Measurements from ENCODE around the gene GPR142. TPM values are rescaled to one million over a fixed set of nuclear protein-coding genes. Genes with fewer than 3 reads are reported as not detected.

GPR142 gene
- total RNA-seq, 1 experiment from 2014 or later: not detected

DNA sequence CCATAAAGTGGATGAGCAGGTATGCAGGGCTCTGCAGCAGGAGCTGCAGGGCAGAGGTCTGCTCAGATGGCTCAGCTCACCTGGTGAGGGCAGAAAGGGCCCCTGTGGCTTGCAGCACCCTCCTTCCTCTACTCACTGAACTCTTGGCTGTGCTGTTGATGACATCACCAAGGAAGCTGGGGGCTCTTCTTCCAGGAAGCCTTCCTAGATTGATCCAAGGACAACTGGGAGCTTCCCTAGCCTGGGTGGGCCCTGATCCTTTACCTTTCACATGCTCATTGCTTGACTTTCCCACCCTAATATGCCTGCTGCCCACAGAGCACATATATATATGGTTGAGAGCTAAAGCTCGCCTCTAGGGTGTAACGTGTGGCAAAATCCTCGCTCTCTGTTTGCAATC, 38.8 kb upstream of the GPR142 start (continued):
- TF ChIP-seq, protein P1, sequence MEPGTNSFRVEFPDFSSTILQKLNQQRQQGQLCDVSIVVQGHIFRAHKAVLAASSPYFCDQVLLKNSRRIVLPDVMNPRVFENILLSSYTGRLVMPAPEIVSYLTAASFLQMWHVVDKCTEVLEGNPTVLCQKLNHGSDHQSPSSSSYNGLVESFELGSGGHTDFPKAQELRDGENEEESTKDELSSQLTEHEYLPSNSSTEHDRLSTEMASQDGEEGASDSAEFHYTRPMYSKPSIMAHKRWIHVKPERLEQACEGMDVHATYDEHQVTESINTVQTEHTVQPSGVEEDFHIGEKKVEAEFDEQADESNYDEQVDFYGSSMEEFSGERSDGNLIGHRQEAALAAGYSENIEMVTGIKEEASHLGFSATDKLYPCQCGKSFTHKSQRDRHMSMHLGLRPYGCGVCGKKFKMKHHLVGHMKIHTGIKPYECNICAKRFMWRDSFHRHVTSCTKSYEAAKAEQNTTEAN (CRISPR knock-in tag; IDR thresholded peaks at IDR 0.05): no peak
- TF ChIP-seq FOXJ3 (CRISPR knock-in tag; IDR thresholded peaks at IDR 0.05; ENCODE audit: borderline replicate concordance) (no peak), PRRX2 (CRISPR knock-in tag; IDR thresholded peaks at IDR 0.05) (no peak)
- TF ChIP-seq, protein P2, sequence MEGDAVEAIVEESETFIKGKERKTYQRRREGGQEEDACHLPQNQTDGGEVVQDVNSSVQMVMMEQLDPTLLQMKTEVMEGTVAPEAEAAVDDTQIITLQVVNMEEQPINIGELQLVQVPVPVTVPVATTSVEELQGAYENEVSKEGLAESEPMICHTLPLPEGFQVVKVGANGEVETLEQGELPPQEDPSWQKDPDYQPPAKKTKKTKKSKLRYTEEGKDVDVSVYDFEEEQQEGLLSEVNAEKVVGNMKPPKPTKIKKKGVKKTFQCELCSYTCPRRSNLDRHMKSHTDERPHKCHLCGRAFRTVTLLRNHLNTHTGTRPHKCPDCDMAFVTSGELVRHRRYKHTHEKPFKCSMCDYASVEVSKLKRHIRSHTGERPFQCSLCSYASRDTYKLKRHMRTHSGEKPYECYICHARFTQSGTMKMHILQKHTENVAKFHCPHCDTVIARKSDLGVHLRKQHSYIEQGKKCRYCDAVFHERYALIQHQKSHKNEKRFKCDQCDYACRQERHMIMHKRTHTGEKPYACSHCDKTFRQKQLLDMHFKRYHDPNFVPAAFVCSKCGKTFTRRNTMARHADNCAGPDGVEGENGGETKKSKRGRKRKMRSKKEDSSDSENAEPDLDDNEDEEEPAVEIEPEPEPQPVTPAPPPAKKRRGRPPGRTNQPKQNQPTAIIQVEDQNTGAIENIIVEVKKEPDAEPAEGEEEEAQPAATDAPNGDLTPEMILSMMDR (IDR thresholded peaks at IDR 0.05): no peak

DNA sequence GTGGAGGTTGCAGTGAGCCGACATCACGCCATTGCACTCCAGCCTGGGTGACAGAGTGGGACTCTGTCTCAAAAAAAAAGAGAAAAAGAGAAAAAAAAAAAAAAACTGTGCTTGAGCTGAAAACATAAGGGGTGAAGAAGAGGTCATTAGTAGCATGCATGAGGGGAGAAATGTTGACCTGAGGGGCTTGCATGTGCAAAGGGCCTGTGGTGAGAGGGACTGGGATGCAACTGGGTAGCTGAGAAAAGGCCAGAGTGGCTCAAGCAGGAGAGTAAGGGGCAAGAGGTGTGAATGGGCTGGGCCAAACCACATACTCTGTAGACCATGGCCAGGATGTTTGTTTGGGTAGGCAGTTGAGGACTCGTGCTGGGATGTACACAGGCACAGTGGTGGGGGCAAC, 37.9 kb upstream of the GPR142 start:
- ChIA-PET POLR2A (no interaction called here), CTCF (interaction anchor here (1.5 to 2.9 kb wide), 2 partner anchors 22 to 39 kb away, joined by 5 to 12 read pairs; no protein-coding TSS in a partner anchor)
- ATAC-seq: no peak
- H3K4me3 Mint-ChIP-seq: no peak overlapping the region
- H3K27me3 Mint-ChIP-seq (ENCODE audit: low read depth): peaks cover 33% of the 10 kb centered on the region
- H3K9me3 Mint-ChIP-seq: peaks cover 4% of the 10 kb centered on the region; the same call in 1 of the 2 replicates
- DNase-seq (ENCODE audit: low spot score): no peak
- H3K27ac Mint-ChIP-seq: no peak overlapping the region
- H3K36me3 Mint-ChIP-seq: 0 out of 2 replicates have a peak, but pooled peaks cover 1% of the 10 kb centered on the region
- TF ChIP-seq JAZF1 (CRISPR knock-in tag; IDR thresholded peaks at IDR 0.05) (no peak), CREM (CRISPR knock-in tag; IDR thresholded peaks at IDR 0.05) (no peak), RELA (CRISPR knock-in tag; IDR thresholded peaks at IDR 0.05; ENCODE audit: borderline replicate concordance) (no peak)
- TF ChIP-seq, protein P3, sequence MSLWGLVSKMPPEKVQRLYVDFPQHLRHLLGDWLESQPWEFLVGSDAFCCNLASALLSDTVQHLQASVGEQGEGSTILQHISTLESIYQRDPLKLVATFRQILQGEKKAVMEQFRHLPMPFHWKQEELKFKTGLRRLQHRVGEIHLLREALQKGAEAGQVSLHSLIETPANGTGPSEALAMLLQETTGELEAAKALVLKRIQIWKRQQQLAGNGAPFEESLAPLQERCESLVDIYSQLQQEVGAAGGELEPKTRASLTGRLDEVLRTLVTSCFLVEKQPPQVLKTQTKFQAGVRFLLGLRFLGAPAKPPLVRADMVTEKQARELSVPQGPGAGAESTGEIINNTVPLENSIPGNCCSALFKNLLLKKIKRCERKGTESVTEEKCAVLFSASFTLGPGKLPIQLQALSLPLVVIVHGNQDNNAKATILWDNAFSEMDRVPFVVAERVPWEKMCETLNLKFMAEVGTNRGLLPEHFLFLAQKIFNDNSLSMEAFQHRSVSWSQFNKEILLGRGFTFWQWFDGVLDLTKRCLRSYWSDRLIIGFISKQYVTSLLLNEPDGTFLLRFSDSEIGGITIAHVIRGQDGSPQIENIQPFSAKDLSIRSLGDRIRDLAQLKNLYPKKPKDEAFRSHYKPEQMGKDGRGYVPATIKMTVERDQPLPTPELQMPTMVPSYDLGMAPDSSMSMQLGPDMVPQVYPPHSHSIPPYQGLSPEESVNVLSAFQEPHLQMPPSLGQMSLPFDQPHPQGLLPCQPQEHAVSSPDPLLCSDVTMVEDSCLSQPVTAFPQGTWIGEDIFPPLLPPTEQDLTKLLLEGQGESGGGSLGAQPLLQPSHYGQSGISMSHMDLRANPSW (CRISPR knock-in tag; conservative IDR thresholded peaks at IDR 0.05; ENCODE audit: low read depth): no peak
- TF ChIP-seq, protein P4, sequence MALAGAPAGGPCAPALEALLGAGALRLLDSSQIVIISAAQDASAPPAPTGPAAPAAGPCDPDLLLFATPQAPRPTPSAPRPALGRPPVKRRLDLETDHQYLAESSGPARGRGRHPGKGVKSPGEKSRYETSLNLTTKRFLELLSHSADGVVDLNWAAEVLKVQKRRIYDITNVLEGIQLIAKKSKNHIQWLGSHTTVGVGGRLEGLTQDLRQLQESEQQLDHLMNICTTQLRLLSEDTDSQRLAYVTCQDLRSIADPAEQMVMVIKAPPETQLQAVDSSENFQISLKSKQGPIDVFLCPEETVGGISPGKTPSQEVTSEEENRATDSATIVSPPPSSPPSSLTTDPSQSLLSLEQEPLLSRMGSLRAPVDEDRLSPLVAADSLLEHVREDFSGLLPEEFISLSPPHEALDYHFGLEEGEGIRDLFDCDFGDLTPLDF (CRISPR knock-in tag; IDR thresholded peaks at IDR 0.05): no peak
- H3K4me1 Mint-ChIP-seq: peaks cover 27% of the 10 kb centered on the region

DNA sequence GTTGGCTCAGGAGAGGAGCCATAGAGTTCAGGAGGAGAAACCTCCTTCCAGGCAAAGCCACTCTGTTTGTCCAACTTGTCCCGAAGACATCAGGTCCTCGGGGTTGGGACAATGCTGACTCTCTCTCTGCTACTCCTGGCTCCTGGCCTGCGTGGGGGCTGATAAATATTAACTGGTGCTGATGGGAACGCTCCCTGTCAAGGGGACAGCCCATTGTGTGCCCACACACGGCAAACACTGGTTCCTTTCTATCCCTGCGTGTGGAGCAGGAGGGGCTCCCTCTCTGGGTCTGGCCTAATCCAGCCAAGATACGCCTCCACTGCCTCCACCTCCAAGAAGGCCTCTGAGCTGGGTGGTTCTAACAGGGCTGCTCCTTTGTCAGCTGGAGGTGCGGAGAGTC, 36.9 kb upstream of the GPR142 start:
- Mint-ChIP-seq H3K36me3 (0 out of 2 replicates have a peak, but pooled peaks cover 3% of the 10 kb centered on the region), H3K4me3 (no peak overlapping the region), H3K27me3 (ENCODE audit: low read depth) (peaks cover 22% of the 10 kb centered on the region), H3K27ac (no peak overlapping the region), H3K4me1 (peaks cover 25% of the 10 kb centered on the region), H3K9me3 (peaks cover 6% of the 10 kb centered on the region; the same call in 1 of the 2 replicates)
- ChIA-PET CTCF (interaction anchor here (0.9 to 2.9 kb wide), 3 partner anchors 21 to 38 kb away, joined by 4 to 12 read pairs (median 8); no protein-coding TSS in a partner anchor), POLR2A (no interaction called here)
- ATAC-seq (no peak), DNase-seq (ENCODE audit: low spot score) (no peak)
- TF ChIP-seq, protein P5, sequence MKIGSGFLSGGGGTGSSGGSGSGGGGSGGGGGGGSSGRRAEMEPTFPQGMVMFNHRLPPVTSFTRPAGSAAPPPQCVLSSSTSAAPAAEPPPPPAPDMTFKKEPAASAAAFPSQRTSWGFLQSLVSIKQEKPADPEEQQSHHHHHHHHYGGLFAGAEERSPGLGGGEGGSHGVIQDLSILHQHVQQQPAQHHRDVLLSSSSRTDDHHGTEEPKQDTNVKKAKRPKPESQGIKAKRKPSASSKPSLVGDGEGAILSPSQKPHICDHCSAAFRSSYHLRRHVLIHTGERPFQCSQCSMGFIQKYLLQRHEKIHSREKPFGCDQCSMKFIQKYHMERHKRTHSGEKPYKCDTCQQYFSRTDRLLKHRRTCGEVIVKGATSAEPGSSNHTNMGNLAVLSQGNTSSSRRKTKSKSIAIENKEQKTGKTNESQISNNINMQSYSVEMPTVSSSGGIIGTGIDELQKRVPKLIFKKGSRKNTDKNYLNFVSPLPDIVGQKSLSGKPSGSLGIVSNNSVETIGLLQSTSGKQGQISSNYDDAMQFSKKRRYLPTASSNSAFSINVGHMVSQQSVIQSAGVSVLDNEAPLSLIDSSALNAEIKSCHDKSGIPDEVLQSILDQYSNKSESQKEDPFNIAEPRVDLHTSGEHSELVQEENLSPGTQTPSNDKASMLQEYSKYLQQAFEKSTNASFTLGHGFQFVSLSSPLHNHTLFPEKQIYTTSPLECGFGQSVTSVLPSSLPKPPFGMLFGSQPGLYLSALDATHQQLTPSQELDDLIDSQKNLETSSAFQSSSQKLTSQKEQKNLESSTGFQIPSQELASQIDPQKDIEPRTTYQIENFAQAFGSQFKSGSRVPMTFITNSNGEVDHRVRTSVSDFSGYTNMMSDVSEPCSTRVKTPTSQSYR (CRISPR knock-in tag; IDR thresholded peaks at IDR 0.05): no peak
